GM21529 (cell line): ENCODE measurements around the gene TBL1XR1.
A peak's percentile ranks its signal among the peaks of the same experiment; 100 is the strongest.

Source experiments
- ATAC-seq: cut with Tn5 transposase; IDR thresholded peaks from one replicate; pipeline ENCODE4 v1.9.1; 2021; ENCODE audit not compliant: unreplicated experiment

The TBL1XR1 gene

GRCh38 chr3:177068967-177069366 lies 128.3 kb downstream of the TBL1XR1 start:
- ATAC-seq = no peak

- ATAC-seq = no peak
These were observed 131.2 kb downstream of the TBL1XR1 start for GRCh38 chr3:177066068-177066467.

- ATAC-seq = no peak
These were observed 131.8 kb downstream of the TBL1XR1 start for GRCh38 chr3:177065285-177066033.

- no peak for ATAC-seq
These were observed 135.1 kb downstream of the TBL1XR1 start for GRCh38 chr3:177062052-177062732.

GRCh38 chr3:177061369-177061768 lies 135.9 kb downstream of the TBL1XR1 start:
- ATAC-seq = no peak

GRCh38 chr3:177060492-177060891 lies 136.8 kb downstream of the TBL1XR1 start:
- no peak for ATAC-seq

- no peak for ATAC-seq
These were observed 138.6 kb downstream of the TBL1XR1 start for GRCh38 chr3:177058648-177059047.

- ATAC-seq = peak; percentile 93
These were observed 139.5 kb downstream of the TBL1XR1 start for GRCh38 chr3:177057768-177058167.

- ATAC-seq = no peak
These were observed 140.4 kb downstream of the TBL1XR1 start for GRCh38 chr3:177056927-177057326.

- ATAC-seq = no peak
These were observed 141.4 kb downstream of the TBL1XR1 start for GRCh38 chr3:177055605-177056571.

GRCh38 chr3:177053107-177053506 lies 144.2 kb downstream of the TBL1XR1 start:
- ATAC-seq = no peak

- ATAC-seq = no peak
These were observed 145.9 kb downstream of the TBL1XR1 start for GRCh38 chr3:177051411-177051810.

- peak; percentile 61 for ATAC-seq
These were observed 146.6 kb downstream of the TBL1XR1 start for GRCh38 chr3:177050501-177051237.

GRCh38 chr3:177045767-177046166 lies 151.5 kb downstream of the TBL1XR1 start:
- ATAC-seq = no peak

GRCh38 chr3:177045222-177045621 lies 152.1 kb downstream of the TBL1XR1 start:
- no peak for ATAC-seq

- peak; percentile 60 for ATAC-seq
These were observed 155.3 kb downstream of the TBL1XR1 start for GRCh38 chr3:177041730-177042551.

- ATAC-seq = peak; percentile 9
These were observed 156.1 kb downstream of the TBL1XR1 start for GRCh38 chr3:177041021-177041729.

- ATAC-seq = no peak
These were observed 157.6 kb downstream of the TBL1XR1 start for GRCh38 chr3:177039490-177040274.
